Right lobe of liver (tissue), 4 donors: Measurements from ENCODE around the gene CUL3.

Experiments
- CTCF ChIP-seq, 4 donors: fragments of 200-600 bp in 3 of 4; fragments of 450-650 bp in 1 of 4; IDR thresholded peaks; one replicate each; pipeline versions ENCODE4 v1.5.1 to v1.8.0; 2016 to 2022; ENCODE audit warnings: antibody characterized with exemption in 4 of 4, mild to moderate bottlenecking in 2 of 4
- POLR2A ChIP-seq: fragments of 450-650 bp; IDR thresholded peaks from one replicate; pipeline ENCODE4 v1.6.1; 2017; ENCODE audit warnings: antibody characterized with exemption, mild to moderate bottlenecking
- donor health status: DM: no; HTN: no; CAD: no.
- donor health status: DM: no; HTN: no; CAD: no.
- donor health status: DM: no; HTN: yes; CAD: no.

DNA sequence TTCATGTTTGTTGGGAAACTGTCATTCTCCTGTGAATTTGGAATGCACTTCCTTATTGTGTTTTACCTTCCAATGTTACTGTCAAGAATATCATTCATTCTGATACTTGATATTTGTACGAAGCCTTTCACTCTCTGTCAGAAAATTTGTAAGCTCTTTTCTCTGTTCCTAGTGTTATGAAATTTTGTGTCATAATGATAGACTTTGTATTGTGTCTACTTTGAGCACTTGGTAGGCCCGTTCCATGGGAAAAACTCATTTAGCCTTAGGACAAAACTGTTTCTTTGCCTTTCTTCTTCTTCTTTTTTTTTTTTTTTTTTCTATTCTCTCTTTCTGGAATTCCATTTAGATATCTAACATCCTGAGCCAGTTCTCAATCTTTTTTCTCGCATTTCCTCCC lies 131.3 kb downstream of the CUL3 start:
- TF ChIP-seq POLR2A (no peak), CTCF (IDR thresholded peaks at IDR 0.05) (no peak)
